Fibroblast of lung (primary cell): ENCODE measurements around the gene RTTN.

Experiments
- EZH2 ChIP-seq: IDR thresholded peaks from 2 replicates; pipeline ENCODE4 v1.5.1; 2012; ENCODE audit warnings: low read length, control low read depth, mild to moderate bottlenecking; ENCODE audit errors: missing control alignments
- TF ChIP-seq, protein P1 (sequence below), 2 donors: IDR thresholded peaks in 1 of 2; conservative IDR thresholded peaks in 1 of 2; 1 replicate in 1 of 2; 2 replicates in 1 of 2; pipeline ENCODE4 v1.5.1; 2011 to 2012; ENCODE audit warnings: low read length in 2 of 2, control low read depth in 1 of 2, inconsistent platforms in 1 of 2, low read depth in 1 of 2, mild to moderate bottlenecking in 1 of 2

DNA sequence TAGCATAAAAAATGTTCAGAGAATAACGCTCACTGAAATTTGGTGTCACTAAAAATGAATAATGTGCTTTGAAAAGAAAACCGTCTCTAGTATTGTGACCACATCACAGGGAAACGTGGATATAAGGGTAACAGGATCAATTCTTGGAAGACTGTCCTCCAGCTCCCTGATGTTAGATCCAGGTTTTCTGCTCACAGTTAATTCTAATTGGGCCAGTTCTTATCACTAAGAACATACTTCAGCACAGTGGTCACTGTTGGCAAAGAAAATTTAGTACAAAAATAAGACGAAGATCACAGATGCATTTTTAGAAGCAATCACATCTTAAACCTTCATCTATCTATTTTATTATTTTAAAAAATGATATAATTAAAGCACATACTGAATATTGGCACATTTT, 200.8 kb downstream of the RTTN start:
- TF ChIP-seq, protein P1, sequence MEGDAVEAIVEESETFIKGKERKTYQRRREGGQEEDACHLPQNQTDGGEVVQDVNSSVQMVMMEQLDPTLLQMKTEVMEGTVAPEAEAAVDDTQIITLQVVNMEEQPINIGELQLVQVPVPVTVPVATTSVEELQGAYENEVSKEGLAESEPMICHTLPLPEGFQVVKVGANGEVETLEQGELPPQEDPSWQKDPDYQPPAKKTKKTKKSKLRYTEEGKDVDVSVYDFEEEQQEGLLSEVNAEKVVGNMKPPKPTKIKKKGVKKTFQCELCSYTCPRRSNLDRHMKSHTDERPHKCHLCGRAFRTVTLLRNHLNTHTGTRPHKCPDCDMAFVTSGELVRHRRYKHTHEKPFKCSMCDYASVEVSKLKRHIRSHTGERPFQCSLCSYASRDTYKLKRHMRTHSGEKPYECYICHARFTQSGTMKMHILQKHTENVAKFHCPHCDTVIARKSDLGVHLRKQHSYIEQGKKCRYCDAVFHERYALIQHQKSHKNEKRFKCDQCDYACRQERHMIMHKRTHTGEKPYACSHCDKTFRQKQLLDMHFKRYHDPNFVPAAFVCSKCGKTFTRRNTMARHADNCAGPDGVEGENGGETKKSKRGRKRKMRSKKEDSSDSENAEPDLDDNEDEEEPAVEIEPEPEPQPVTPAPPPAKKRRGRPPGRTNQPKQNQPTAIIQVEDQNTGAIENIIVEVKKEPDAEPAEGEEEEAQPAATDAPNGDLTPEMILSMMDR (conservative IDR thresholded peaks at IDR 0.05 in 1 of 2, IDR thresholded peaks at IDR 0.05 in 1 of 2; ENCODE audit: low read depth in 1 of 2, low read length in 2 of 2): no peak
- TF ChIP-seq EZH2: no peak
